Measurements from ENCODE around the gene STRADA. TPM values are rescaled to one million over a fixed set of nuclear protein-coding genes. Genes with fewer than 3 reads are reported as not detected.

STRADA gene
- total RNA-seq, 6 experiments from 2014 or later, result 18.2 to 24.1 (median 21.6) TPM

DNA sequence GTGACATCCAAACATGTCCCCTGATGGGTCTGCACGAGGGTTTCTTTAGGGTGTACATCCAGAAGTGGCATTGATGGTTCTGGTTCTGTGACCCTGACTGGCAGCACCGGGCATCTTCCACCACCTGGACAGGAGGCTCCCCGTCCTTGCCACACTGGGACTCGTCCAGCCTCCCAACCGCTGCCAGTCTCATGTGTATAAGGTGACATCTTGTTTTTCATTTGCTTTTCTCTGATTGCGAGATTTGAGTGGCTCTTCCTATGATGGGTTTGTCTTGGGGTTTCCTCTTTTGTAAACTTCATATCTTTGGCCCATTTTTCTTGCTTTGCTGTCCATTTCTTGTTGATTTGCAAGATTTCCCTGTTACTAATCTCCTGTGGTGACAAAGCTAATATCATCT is 32.5 kb downstream of the STRADA start:
- H3K36me3 Mint-ChIP-seq (ENCODE audit: low read depth), result peaks cover 13% of the 10 kb centered on the region; the same call in 1 of the 2 replicates
- H3K27me3 Mint-ChIP-seq (ENCODE audit: insufficient read depth), result peaks cover 3% of the 10 kb centered on the region; the same call in 1 of the 2 replicates
- no peaks in the 10 kb centered on the region for H3K9me3 Mint-ChIP-seq
- TF ChIP-seq, protein P1, sequence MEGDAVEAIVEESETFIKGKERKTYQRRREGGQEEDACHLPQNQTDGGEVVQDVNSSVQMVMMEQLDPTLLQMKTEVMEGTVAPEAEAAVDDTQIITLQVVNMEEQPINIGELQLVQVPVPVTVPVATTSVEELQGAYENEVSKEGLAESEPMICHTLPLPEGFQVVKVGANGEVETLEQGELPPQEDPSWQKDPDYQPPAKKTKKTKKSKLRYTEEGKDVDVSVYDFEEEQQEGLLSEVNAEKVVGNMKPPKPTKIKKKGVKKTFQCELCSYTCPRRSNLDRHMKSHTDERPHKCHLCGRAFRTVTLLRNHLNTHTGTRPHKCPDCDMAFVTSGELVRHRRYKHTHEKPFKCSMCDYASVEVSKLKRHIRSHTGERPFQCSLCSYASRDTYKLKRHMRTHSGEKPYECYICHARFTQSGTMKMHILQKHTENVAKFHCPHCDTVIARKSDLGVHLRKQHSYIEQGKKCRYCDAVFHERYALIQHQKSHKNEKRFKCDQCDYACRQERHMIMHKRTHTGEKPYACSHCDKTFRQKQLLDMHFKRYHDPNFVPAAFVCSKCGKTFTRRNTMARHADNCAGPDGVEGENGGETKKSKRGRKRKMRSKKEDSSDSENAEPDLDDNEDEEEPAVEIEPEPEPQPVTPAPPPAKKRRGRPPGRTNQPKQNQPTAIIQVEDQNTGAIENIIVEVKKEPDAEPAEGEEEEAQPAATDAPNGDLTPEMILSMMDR (IDR thresholded peaks at IDR 0.05), result no peak
- peaks cover under 1% of the 10 kb centered on the region; the same call in 1 of the 2 replicates for H3K4me1 Mint-ChIP-seq (ENCODE audit: low read depth)
- no peak for DNase-seq
- no peak overlapping the region for H3K4me3 Mint-ChIP-seq
- no peak overlapping the region for H3K27ac Mint-ChIP-seq

DNA sequence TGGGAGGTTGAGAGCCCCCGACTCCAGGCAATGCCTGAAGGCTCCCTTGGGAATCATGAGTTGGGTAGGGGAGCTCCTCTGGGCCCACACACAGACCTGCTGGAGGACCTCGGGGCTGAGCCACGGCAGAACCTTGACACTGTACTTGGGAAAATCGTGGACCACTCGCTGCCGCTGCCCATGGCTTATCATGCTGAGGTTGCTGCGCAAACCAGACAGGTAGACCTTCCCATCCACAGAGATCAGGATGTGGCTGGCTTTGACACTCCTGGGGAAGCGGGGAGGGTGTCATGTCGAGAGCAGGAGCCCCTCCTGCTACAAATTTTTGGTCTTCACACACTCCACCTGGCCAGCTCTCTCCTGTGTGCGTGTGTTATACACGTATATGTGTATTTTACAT is 34.4 kb downstream of the STRADA start:
- no peak for DNase-seq
- Mint-ChIP-seq H3K27me3 (ENCODE audit: insufficient read depth) (peaks cover 2% of the 10 kb centered on the region; the same call in 1 of the 2 replicates), H3K27ac (no peak overlapping the region), H3K36me3 (ENCODE audit: low read depth) (peaks cover 19% of the 10 kb centered on the region; the same call in 1 of the 2 replicates), H3K9me3 (no peaks in the 10 kb centered on the region), H3K4me1 (ENCODE audit: low read depth) (no peaks in the 10 kb centered on the region), H3K4me3 (no peak overlapping the region)
- TF ChIP-seq, protein P1 (IDR thresholded peaks at IDR 0.05), result no peak

DNA sequence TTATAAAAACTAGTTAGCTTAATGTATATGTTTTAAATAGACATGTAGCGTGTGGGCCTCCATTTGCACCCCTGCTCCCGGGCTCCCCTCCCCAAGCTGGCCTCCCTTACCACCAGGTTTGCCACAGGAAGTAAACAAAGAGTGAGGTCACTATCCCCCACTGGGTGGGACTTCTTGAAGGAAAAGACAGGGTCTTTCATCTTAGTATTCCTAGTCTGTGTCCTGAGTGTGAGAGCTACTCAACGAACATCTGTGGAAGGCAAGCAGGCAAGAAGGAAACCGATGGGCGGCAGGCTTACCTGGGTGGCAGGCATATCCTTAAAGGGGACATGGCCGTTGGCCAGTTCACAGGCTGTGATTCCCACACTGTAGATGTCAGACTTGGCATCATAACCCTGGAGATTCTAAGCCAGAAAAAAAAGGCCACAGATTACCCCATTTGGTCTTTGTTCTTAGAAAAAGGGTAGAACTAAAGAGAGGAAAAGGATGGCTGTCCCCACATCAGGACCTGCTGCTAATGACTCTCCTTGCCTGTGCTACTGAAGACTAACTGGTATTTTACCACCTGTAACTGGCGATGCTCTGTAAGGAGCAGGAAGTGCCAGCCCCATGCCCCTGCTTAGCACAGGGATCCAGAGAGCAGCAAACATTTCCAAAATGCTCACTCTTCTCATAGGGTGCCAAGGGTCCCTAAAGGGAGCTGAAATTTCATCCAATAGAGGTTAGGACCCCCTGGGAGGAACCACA is 35.1 kb downstream of the STRADA start:
- DNase-seq, result no peak
- TF ChIP-seq, protein P1 (IDR thresholded peaks at IDR 0.05), result no peak
- Mint-ChIP-seq H3K27me3 (ENCODE audit: insufficient read depth) (peaks cover 2% of the 10 kb centered on the region; the same call in 1 of the 2 replicates), H3K4me1 (ENCODE audit: low read depth) (no peaks in the 10 kb centered on the region), H3K36me3 (ENCODE audit: low read depth) (peaks cover 19% of the 10 kb centered on the region; the same call in 1 of the 2 replicates), H3K4me3 (no peak overlapping the region), H3K27ac (no peak overlapping the region), H3K9me3 (no peaks in the 10 kb centered on the region)

DNA sequence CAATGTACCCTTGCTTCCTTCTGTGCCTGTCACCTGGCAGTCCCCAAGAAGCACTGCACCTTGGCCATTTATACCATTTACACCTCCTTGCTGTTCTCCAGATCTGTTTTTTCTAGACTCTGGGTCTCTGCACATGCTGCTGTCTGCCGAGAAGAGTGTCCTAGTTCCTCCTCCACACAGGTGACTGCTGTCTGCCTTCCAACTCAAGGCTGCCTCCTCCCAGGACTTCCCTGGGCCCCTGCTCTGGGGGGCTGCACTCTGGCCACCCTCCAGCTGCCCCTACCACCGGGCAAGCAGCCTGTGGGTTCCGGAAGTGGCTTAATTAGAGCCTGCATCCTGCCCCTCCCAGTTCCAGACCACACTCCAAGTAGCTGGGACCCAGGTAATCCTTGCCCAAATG is 35.9 kb downstream of the STRADA start:
- H3K27ac Mint-ChIP-seq, result no peak overlapping the region
- no peaks in the 10 kb centered on the region for H3K4me1 Mint-ChIP-seq (ENCODE audit: low read depth)
- peaks cover 2% of the 10 kb centered on the region; the same call in 1 of the 2 replicates for H3K27me3 Mint-ChIP-seq (ENCODE audit: insufficient read depth)
- H3K4me3 Mint-ChIP-seq, result no peak overlapping the region
- H3K36me3 Mint-ChIP-seq (ENCODE audit: low read depth), result peaks cover 22% of the 10 kb centered on the region; the same call in 1 of the 2 replicates
- DNase-seq, result no peak
- H3K9me3 Mint-ChIP-seq, result no peaks in the 10 kb centered on the region
- TF ChIP-seq, protein P1 (IDR thresholded peaks at IDR 0.05), result no peak

DNA sequence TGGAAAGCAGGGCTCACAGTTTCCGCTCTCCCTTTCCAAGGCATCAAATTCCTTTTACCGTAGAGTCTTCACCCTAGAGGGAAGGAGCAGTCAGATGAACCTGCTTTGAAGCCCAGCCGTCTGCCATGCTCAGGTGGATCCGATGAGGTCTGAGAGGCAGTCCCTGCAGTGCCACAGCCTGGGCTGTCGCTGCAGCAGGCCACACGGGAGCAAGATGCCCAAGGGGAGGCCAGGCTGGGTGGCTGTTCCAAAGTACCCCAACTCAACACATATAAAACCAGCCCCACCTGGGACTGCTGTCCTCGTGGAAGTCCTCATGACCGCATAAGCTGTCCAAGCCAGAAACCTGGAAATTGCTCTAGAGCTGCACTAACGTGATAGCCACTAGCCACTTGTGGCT is 36.8 kb downstream of the STRADA start:
- Mint-ChIP-seq H3K27ac (no peak overlapping the region), H3K4me1 (ENCODE audit: low read depth) (no peaks in the 10 kb centered on the region), H3K4me3 (no peak overlapping the region), H3K27me3 (ENCODE audit: insufficient read depth) (peaks cover 2% of the 10 kb centered on the region; the same call in 1 of the 2 replicates), H3K36me3 (ENCODE audit: low read depth) (peaks cover 21% of the 10 kb centered on the region; the same call in 1 of the 2 replicates), H3K9me3 (no peaks in the 10 kb centered on the region)
- DNase-seq, result no peak
- TF ChIP-seq, protein P1 (IDR thresholded peaks at IDR 0.05), result no peak
